Colon (tissue), 2 donors: ENCODE results near the gene GPX3.

Experiments
- FAIRE-seq: peaks from 2 replicates; lab custom pipeline; 2012; peaks lifted over from hg19 to GRCh38; lab: Jason Lieb, UNC
- donor health status: control.
- donor health status: control.

Gene GPX3

DNA sequence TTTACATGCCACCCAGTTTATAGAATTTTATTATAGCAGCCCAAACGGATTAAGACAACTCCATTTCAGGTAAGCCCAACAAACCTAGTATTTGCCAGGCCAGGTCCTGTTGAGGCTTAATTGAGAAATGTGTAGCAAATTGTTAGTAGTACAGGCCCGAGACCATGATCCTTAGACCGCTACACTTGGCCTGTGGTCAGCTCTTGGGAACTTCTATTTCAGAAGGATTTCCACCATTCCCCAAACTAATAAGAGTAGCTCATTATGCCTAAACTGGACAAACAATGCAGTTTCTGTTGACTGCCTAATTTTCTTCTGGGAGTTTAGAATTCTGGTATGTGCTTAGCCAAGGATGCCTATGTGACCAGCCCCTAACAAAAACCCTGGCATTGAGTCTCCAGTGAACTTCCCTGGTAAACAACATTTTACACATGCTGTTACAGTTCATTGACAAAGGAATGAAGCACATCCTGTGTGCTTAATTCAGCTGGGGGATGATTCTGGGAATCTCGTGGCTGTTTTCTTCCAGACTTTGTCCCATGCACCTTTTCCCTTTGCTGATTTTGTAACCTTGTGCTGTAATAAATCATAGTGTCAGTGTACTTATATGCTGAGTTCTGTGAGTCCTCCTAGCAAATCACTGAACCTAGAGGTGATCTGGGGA is 5.6 kb upstream of the GPX3 start:
- no peak for FAIRE-seq

DNA sequence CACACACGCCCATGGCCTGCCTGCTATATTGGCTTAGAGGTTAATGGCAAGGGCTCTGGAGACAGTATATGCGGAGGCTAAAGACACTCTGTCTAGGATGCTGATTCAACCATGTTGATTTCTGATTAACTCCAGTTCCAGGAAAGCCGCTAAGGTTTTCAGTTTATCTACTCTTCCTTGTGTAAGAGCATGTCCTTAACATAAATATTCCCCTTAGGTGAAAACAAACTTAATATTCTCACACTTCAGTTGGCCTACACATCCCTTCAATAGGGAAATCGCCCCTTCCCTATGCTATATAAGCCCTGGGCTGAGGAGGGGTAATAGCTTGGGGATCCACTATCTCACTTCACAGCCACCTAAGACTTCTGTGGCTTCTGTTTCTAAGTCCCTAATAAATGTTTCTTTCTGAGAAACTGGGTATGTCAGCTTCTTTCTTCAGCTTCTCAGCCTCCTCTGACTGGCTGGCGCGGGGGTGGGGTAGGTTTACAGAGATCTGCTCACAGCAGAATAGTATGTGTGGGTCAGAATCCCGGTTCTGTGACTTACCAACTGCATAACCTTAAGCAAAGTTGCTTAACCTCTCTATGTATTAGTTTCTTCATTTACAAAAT is 4.3 kb upstream of the GPX3 start:
- no peak for FAIRE-seq

- no peak for FAIRE-seq
Measured at GRCh38 chr5:151016700-151017099, 3.7 kb upstream of the GPX3 start.

DNA sequence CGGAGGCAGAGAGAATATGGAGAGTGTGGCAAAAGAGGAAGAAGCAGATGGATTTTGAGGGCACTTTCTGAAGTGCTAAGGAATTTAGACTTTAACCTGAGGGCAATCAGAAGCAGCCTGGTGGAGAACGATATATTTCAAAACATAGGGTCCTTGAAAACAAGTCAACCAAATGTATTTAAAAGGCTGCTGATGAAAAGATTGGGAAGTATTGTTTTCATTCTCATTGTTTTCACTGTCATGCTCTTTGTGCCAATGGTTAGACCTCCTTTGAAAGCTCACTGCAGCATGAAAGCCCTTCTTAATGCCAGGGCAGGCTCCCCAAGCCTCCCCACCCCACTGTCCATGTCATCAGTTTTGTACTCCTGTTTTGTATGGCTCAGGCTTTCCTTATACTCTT is 2.5 kb upstream of the GPX3 start:
- FAIRE-seq, result no peak

- FAIRE-seq, result no peak
Measured at GRCh38 chr5:151018846-151019245, 1.5 kb upstream of the GPX3 start.

GRCh38 chr5:151019331-151019730 is 1.1 kb upstream of the GPX3 start:
- FAIRE-seq, result no peak

DNA sequence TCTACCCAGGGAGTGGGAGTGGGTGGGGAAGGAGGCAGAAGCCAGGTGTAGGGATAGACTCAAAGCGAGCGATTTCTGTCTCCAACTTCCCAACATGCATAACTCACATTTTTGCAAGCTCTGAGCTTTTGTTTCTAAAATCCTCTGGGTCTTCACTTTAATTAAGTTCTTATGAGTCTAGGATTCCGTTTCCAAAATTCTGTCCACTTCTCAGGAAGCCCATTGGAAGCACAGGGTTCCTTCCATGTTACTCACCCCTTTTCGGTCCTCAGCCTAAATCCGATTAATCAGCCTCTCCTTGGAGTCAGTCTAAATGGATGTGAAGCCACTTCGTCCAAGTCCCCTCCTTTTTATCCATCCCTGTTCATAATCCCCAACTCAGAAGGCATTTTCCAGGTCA is 1.4 kb downstream of the GPX3 start:
- FAIRE-seq, result no peak

DNA sequence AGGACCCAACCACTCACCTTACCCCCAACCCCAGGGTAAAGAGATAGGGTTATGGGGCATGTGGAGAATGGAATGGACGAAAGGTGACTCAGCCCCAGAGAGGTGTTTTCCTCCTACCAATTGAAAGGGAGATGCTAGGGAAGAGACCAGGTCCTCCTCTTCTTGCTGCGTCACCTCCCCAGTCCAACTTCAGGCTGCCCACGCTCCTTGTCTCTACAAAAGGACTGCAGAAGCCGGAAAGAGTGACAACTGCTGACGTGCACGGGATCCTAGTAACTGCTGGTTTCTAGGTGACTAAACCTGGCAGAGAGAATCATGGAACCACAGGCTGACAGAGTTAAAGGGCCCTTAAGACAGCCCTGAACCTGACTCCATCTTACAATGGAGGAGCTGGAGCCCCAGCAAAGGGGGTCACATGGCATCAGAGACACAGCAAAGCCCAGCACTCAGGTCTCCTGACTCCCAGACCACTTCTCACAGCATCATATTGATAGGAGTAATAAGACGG is 2.2 kb downstream of the GPX3 start:
- no peak for FAIRE-seq

GRCh38 chr5:151023047-151023615 is 2.7 kb downstream of the GPX3 start:
- FAIRE-seq, result no peak

DNA sequence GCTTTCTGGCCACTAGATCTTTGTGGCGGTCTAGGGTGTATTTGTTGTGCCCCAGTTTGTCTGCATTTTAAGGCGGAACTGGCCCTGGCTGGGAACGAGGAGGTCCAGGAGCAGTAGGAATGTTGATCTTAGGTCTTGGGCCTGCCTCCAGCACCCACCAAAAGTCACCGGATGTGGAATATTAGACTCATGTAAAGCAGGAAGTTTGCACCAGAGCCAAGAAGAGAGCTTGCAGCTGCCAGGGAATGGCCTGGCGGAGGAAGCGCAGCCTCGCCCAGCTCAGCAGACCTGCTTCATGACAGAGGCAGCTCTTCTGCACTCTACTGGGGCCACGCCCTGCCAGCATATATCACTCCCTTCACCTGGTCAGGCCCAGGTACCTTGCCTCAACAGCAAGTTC is 3.3 kb downstream of the GPX3 start:
- FAIRE-seq, result no peak

- FAIRE-seq, result no peak
Measured at GRCh38 chr5:151024440-151025249, 4.3 kb downstream of the GPX3 start.

DNA sequence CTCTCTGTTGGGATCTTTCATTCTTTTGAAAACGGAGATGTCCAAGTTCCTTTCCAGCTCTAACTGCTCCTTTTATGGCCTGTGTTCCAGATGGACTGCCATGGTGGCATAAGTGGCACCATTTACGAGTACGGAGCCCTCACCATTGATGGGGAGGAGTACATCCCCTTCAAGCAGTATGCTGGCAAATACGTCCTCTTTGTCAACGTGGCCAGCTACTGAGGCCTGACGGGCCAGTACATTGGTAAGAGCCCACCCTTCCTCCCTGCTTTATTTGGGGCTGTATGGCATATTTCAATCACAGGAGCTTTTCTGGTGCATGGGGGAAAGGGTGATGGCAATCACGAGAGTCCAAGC is 4.8 kb downstream of the GPX3 start:
- no peak for FAIRE-seq

DNA sequence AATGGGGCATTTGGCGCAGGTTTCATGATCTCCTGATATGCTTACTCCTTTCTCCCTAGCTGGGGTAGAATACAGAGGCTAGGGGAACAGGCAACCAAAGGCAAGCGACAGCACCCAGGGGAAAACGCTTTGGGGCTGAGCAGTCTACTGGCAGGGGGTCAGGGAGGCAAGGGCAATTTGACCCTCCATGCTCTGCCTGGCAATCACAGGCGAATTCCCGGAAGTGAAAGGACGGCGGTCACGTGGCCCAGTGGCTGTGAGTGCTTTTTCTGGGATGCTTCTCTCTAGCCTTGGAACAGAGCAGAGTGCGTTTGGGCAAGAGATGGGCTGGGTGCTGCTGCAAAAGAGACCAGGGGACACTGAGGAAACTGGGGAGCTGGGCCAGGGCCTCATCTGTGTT is 5.7 kb downstream of the GPX3 start:
- no peak for FAIRE-seq

- FAIRE-seq, result no peak
Measured at GRCh38 chr5:151026679-151027078, 6.3 kb downstream of the GPX3 start.

DNA sequence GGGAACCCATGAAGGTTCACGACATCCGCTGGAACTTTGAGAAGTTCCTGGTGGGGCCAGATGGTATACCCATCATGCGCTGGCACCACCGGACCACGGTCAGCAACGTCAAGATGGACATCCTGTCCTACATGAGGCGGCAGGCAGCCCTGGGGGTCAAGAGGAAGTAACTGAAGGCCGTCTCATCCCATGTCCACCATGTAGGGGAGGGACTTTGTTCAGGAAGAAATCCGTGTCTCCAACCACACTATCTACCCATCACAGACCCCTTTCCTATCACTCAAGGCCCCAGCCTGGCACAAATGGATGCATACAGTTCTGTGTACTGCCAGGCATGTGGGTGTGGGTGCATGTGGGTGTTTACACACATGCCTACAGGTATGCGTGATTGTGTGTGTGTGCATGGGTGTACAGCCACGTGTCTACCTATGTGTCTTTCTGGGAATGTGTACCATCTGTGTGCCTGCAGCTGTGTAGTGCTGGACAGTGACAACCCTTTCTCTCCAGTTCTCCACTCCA is 7.6 kb downstream of the GPX3 start:
- no peak for FAIRE-seq

GRCh38 chr5:151028717-151029116 is 8.3 kb downstream of the GPX3 start:
- no peak for FAIRE-seq

DNA sequence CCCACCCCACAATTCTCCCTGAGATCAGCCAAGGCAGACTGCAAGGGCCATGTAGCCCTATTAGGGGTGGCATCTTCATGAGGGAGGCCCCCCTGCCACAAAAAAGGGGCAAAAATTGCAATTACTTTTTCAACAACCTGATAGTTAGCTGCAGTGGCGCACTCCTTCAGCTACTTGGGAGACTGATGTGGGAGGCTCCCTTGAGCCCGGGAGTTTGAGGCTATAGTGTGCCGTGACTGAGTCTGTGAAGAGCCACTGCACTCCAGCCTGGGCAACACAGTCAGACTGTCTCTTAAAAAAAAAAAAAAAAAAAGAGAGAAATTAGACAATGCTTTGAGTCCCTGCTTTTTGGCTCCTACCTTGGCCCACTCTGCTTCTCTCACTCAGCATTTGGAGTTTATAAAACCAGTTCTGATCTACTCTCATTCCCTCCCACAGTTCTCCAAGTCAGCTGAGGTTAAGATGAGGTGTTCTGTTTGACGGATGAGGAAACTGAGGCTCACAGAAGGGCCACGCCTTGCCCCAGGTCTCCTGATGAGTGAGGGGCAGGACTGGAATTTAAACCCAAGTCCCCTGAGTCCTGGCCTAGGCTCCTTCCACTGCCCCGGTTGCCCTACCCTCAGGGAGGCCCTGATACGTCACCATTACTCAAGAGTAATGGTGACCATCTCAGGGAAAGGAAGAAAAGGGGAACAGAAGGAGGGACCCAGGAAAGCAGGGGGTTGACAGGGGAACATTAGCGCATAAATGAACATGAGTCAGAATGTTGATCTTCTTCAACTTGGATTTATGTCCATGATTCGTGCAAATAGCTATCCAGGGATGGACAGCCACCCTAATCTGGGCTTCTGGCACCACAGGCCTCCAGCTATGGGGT is 9.0 kb downstream of the GPX3 start:
- FAIRE-seq, result no peak

GRCh38 chr5:151030056-151030336 is 9.6 kb downstream of the GPX3 start:
- FAIRE-seq, result no peak

DNA sequence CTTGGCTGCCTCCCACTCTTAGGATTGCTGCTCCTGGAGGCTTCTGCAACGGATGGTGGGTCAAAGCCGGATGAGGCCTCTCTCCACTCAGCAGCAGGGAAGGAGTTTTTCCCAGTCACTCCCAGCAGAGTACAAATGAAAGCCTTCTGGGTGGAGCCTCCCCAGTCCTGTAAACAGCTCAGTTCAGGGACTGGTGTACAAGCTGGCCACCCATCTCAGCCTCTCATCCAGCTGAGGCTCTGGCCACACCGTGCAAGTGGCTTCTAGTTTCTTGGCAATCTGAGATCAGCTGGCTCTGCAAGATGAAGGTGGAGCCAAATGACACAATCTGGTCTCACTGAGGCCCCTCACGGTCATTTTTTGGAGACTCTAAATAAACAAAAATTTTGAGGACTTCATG is 10.0 kb downstream of the GPX3 start:
- no peak for FAIRE-seq

DNA sequence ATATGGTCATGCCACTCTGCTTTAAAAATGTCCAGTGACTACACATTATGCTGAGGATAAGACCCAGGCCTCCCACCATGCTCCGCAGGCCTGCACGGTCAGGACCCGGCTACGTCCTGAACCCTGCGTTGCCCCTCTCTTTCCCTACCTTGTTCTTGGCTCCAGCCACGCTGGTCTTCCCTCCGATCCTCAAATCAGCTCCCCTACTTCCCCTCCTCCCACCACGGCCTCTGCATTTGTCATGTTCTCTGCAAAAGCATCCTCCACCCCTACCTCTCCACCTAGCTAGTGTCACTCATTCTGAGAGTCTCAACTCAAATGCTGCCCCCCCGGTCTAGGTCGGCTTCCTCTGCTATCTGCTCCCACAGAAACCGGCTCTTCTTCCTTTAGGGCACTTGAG is 11.2 kb downstream of the GPX3 start:
- no peak for FAIRE-seq

DNA sequence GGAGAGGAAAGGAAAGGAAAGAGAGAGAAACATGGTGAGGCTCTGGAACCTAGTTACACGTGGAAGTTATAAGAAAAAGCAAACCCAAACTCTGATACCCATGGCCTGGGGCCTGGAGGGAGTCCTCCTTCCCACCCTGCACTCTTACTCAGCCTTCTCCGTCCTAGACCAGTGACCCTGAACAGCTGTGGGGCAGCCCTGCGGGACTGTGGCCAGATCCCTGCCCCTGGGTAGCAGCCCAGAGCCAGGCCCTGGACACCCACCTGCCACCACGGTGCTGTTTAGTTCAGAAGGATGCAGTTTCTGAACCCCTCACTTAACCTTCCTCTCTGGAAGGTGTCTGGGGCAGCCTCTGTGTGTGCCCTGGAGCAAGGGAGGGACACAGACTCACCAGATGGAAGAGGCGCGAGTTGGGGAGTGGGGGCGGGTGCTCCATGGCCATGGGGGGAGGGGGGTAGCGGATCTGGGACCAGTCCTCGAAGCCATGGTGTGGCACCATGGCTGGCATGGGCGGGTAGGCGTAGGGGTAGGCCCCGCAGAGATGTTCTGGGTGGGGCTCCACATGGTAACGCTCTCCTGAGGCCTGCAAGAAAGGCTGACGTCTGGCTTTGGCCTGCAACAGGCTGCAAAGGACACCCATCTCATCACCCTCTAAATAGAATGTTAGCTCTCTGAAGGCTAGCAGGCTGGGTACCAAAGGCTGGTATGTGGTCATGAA is 13.0 kb downstream of the GPX3 start:
- FAIRE-seq, result no peak
